K562 (cell line): ENCODE results near the gene FXYD3. TPM values are rescaled to one million over a fixed set of nuclear protein-coding genes. Genes with fewer than 3 reads are reported as not detected.

Experiments used
- ARID1B ChIP-seq: fragments of 450-650 bp; IDR thresholded peaks from 2 replicates; pipeline ENCODE4 v1.6.1; 2016; ENCODE audit warnings: antibody characterized with exemption, mild to moderate bottlenecking, inconsistent platforms
- DPF2 ChIP-seq: fragments of 450-650 bp; IDR thresholded peaks from 2 replicates; pipeline ENCODE4 v1.6.1; 2016
- HNRNPLL ChIP-seq: fragments of 200-400 bp; formaldehyde crosslinking; IDR thresholded peaks from 2 replicates; pipeline ENCODE4 v1.6.1; 2017; ENCODE audit warnings: low read length, low read depth, mild to moderate bottlenecking; ENCODE audit not compliant: poor library complexity, severe bottlenecking
- JUNB ChIP-seq: fragments of 450-650 bp; formaldehyde crosslinking; conservative IDR thresholded peaks from 2 replicates; pipeline ENCODE4 v1.4.0; 2020; ENCODE audit warnings: mild to moderate bottlenecking
- MEIS2 ChIP-seq: fragments of 450-650 bp; IDR thresholded peaks from 2 replicates; pipeline ENCODE4 v1.6.1; 2014; ENCODE audit warnings: mild to moderate bottlenecking; ENCODE audit not compliant: partially characterized antibody
- MYC ChIP-seq, 2 experiments: fragments of 250-450 bp in 1 of 2; sonication (Bioruptor Pico) in 1 of 2; IDR thresholded peaks; 2 replicates each; pipeline versions ENCODE4 v1.5.1 to v1.6.1; 2012 to 2021; ENCODE audit warnings: low read depth in 2 of 2, borderline replicate concordance in 1 of 2, improper control_type of control experiment in 1 of 2, low read length in 1 of 2, mild to moderate bottlenecking in 1 of 2, moderate library complexity in 1 of 2
- PCBP1 ChIP-seq: fragments of 200-400 bp; formaldehyde crosslinking; IDR thresholded peaks from 2 replicates; pipeline ENCODE4 v1.6.1; 2018; ENCODE audit warnings: mild to moderate bottlenecking, low read depth, low read length; ENCODE audit not compliant: poor library complexity, severe bottlenecking
- PCBP2 ChIP-seq: fragments of 200-400 bp; formaldehyde crosslinking; IDR thresholded peaks from 2 replicates; pipeline ENCODE4 v1.6.1; 2018; ENCODE audit warnings: low read length, low read depth, mild to moderate bottlenecking, moderate library complexity; ENCODE audit not compliant: poor library complexity, severe bottlenecking
- POLR3G ChIP-seq: IDR thresholded peaks from 2 replicates; pipeline ENCODE4 v1.6.1; 2011; ENCODE audit not compliant: insufficient read length, insufficient replicate concordance; ENCODE audit errors: extremely low read depth
- SMARCA5 ChIP-seq: fragments of 450-650 bp; IDR thresholded peaks from 2 replicates; pipeline ENCODE4 v1.6.1; 2016
- SRSF9 ChIP-seq: fragments of 200-400 bp; formaldehyde crosslinking; IDR thresholded peaks from 2 replicates; pipeline ENCODE4 v1.6.1; 2017; ENCODE audit warnings: low read depth, low read length, borderline replicate concordance
- SUPT5H ChIP-seq: fragments of 450-650 bp; IDR thresholded peaks from 2 replicates; pipeline ENCODE4 v1.6.1; 2016
- THRAP3 ChIP-seq: fragments of 450-650 bp; IDR thresholded peaks from 2 replicates; pipeline ENCODE4 v1.6.1; 2016; ENCODE audit warnings: mild to moderate bottlenecking, inconsistent platforms, borderline replicate concordance
- ZKSCAN3 ChIP-seq: fragments of 250-450 bp; sonication (Bioruptor Pico); IDR thresholded peaks from 2 replicates; pipeline ENCODE4 v1.4.0; 2020
- ZNF12 ChIP-seq: sonication (generic); formaldehyde crosslinking; IDR thresholded peaks from 2 replicates; pipeline ENCODE4 v1.4.0; 2020; ENCODE audit warnings: mild to moderate bottlenecking, missing genetic modification reagents
- ZNF212 ChIP-seq: fragments of 450-650 bp; formaldehyde crosslinking; IDR thresholded peaks from 2 replicates; pipeline ENCODE4 v1.4.0; 2020; ENCODE audit warnings: mild to moderate bottlenecking
- ZNF316 ChIP-seq: fragments of 450-650 bp; IDR thresholded peaks from 2 replicates; pipeline ENCODE4 v1.6.1; 2016
- ZNF561 ChIP-seq: fragments of 450-650 bp; formaldehyde crosslinking; conservative IDR thresholded peaks from 2 replicates; pipeline ENCODE4 v1.4.0; 2020; ENCODE audit warnings: mild to moderate bottlenecking, moderate library complexity
- polyA plus RNA-seq, 8 experiments: library from polyadenylated mRNA; depleted of rRNA in 4 of 8; stranded (reverse) in 5 of 8; unstranded in 3 of 8; fragments of >200 nt; fragmentation: Nextera tagmentation in 2 of 8; fragmentation: Illumina TruSeq in 1 of 8; extraction: Ambion mirVana in 2 of 8; extraction: Trizol in 1 of 8; gene quantifications; 2 replicates each; pipeline versions ENCODE4 v1.2.1 to v1.2.3, GENCODE V29; 2011 to 2014; ENCODE audit warnings: inconsistent platforms in 1 of 8, missing spikeins in 1 of 8
- total RNA-seq, 7 experiments: library from RNA; depleted of rRNA in 6 of 7; stranded (reverse); fragments of >200 nt in 6 of 7; fragmentation: Illumina TruSeq in 2 of 7; extraction: Trizol in 2 of 7; gene quantifications; 2 replicates each; pipeline versions ENCODE4 v1.2.1 to v1.2.3, GENCODE V29; 2011 to 2021; ENCODE audit warnings: low replicate concordance in 1 of 7
- TF ChIP-seq, protein P1 (sequence below), 2 experiments: IDR thresholded peaks; 2 replicates each; pipeline ENCODE4 v1.6.1; 2011; ENCODE audit warnings: borderline replicate concordance in 1 of 2, control low read depth in 1 of 2, low read depth in 1 of 2, low read length in 1 of 2, mild to moderate bottlenecking in 1 of 2, mixed read lengths in 1 of 2, moderate library complexity in 1 of 2; ENCODE audit not compliant: insufficient read depth in 1 of 2, insufficient read length in 1 of 2, poor library complexity in 1 of 2, severe bottlenecking in 1 of 2; ENCODE audit errors: extremely low read depth in 1 of 2
- TF ChIP-seq, protein P2 (sequence below): fragments of 250-450 bp; sonication (Bioruptor Pico); IDR thresholded peaks from 2 replicates; pipeline ENCODE4 v1.8.0; 2022; ENCODE audit warnings: moderate library complexity, mild to moderate bottlenecking, inconsistent platforms
- TF ChIP-seq, protein P3 (sequence below): fragments of 250-450 bp; sonication (Bioruptor Pico); IDR thresholded peaks from 2 replicates; pipeline ENCODE4 v1.4.0; 2020; ENCODE audit warnings: borderline replicate concordance
- TF ChIP-seq, protein P4 (sequence below): fragments of 450-650 bp; IDR thresholded peaks from 2 replicates; pipeline ENCODE4 v1.6.1; 2016; ENCODE audit warnings: antibody characterized with exemption
- TF ChIP-seq, protein P5 (sequence below): fragments of 450-650 bp; IDR thresholded peaks from 2 replicates; pipeline ENCODE4 v1.6.1; 2016

The FXYD3 gene
- total and polyA plus RNA-seq, 9 of the 15 experiments (the other 6 are each of a cell fraction or from before 2014, with no cell fraction given) = 0.24 TPM; not detected in 8

DNA sequence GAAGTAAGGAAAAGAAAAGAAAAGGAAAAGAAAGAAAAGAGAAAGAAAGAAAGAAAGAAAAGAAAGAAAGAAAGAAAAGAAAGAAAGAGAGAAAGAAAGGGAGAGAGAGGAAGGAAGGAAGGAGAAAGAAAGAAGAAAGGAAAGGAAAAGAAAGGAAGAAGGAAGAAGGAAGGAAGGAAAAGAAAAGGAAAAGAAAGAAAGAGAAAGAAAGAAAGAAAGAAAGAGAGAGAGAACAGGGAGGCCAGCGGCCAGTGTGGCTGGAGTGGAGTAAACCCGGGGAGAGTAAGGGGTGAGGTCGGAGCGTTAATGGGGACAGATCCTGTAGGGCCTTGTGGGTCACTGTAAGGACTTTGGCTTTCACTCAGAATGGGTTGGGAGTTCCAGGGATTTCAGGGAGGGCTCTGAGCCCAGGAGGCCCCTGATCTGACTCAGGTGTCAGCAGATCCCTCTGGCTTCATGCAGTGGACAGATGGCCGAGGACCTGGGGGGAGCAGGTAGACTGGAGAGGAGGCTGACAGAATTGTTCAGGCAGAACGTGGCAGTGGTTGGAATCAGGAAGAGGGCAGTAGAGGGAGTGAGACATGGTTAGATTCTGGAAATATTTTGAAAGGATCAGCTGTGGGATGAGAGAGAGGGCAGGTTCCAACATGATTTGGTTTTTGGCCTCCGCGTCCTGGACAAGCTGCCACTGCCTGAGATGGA, 19.8 kb upstream of the FXYD3 start (continued):
- TF ChIP-seq MYC (IDR thresholded peaks at IDR 0.05; ENCODE audit: low read depth, low read length) = no peak
- TF ChIP-seq MYC (CRISPR knock-in tag; IDR thresholded peaks at IDR 0.05; ENCODE audit: borderline replicate concordance, low read depth) = no peak
- TF ChIP-seq SRSF9 = no peak
- TF ChIP-seq, protein P1, sequence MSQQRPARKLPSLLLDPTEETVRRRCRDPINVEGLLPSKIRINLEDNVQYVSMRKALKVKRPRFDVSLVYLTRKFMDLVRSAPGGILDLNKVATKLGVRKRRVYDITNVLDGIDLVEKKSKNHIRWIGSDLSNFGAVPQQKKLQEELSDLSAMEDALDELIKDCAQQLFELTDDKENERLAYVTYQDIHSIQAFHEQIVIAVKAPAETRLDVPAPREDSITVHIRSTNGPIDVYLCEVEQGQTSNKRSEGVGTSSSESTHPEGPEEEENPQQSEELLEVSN (IDR thresholded peaks at IDR 0.05; ENCODE audit: borderline replicate concordance in 1 of 2, extremely low read depth in 1 of 2, insufficient read depth in 1 of 2, insufficient read length in 1 of 2, low read depth in 1 of 2, low read length in 1 of 2, poor library complexity in 1 of 2, severe bottlenecking in 1 of 2) = no peak
- TF ChIP-seq, protein P2, sequence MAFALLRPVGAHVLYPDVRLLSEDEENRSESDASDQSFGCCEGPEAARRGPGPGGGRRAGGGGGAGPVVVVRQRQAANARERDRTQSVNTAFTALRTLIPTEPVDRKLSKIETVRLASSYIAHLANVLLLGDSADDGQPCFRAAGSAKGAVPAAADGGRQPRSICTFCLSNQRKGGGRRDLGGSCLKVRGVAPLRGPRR (CRISPR knock-in tag) = no peak
- no peak for TF ChIP-seq MEIS2
- TF ChIP-seq DPF2 = no peak
- no peak for TF ChIP-seq HNRNPLL
- TF ChIP-seq JUNB = no peak
- TF ChIP-seq, protein P3, sequence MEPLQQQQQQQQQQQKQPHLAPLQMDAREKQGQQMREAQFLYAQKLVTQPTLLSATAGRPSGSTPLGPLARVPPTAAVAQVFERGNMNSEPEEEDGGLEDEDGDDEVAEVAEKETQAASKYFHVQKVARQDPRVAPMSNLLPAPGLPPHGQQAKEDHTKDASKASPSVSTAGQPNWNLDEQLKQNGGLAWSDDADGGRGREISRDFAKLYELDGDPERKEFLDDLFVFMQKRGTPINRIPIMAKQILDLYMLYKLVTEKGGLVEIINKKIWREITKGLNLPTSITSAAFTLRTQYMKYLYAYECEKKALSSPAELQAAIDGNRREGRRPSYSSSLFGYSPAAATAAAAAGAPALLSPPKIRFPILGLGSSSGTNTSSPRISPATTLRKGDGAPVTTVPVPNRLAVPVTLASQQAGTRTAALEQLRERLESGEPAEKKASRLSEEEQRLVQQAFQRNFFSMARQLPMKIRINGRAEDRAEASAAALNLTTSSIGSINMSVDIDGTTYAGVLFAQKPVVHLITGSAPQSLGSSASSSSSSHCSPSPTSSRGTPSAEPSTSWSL (CRISPR knock-in tag) = no peak
- TF ChIP-seq THRAP3 = no peak
- TF ChIP-seq SUPT5H = no peak
- TF ChIP-seq POLR3G = no peak
- no peak for TF ChIP-seq PCBP2
- no peak for TF ChIP-seq ZNF212 (CRISPR knock-in tag)
- TF ChIP-seq SMARCA5 = peak; percentile 15; the same call in 1 of the 2 replicates
- no peak for TF ChIP-seq ZKSCAN3 (CRISPR knock-in tag)
- TF ChIP-seq ZNF12 = no peak
- TF ChIP-seq, protein P4, sequence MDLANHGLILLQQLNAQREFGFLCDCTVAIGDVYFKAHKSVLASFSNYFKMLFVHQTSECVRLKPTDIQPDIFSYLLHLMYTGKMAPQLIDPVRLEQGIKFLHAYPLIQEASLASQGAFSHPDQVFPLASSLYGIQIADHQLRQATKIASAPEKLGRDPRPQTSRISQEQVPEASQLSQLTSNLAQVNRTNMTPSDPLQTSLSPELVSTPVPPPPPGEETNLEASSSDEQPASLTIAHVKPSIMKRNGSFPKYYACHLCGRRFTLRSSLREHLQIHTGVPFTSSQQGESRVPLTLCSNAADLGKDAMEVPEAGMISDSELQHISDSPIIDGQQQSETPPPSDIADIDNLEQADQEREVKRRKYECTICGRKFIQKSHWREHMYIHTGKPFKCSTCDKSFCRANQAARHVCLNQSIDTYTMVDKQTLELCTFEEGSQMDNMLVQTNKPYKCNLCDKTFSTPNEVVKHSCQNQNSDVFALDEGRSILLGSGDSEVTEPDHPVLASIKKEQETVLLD = no peak
- no peak for TF ChIP-seq ZNF316
- TF ChIP-seq, protein P5, sequence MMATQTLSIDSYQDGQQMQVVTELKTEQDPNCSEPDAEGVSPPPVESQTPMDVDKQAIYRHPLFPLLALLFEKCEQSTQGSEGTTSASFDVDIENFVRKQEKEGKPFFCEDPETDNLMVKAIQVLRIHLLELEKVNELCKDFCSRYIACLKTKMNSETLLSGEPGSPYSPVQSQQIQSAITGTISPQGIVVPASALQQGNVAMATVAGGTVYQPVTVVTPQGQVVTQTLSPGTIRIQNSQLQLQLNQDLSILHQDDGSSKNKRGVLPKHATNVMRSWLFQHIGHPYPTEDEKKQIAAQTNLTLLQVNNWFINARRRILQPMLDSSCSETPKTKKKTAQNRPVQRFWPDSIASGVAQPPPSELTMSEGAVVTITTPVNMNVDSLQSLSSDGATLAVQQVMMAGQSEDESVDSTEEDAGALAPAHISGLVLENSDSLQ = peak; percentile 24; the same call in 1 of the 2 replicates
- TF ChIP-seq PCBP1 = no peak
- TF ChIP-seq ARID1B = 0 out of 2 replicates have a peak, but pooled peaks have one; percentile 16
- no peak for TF ChIP-seq ZNF561 (CRISPR knock-in tag)
